Activated CD4-positive, alpha-beta T cell treated with anti-CD3 and anti-CD28 coated beads, Interleukin-10, Interleukin-2, amounts not matched to agents 100 ng/mL and 50 ng/mL, durations not matched to agents 16 hours and 8 hours (primary cell): ENCODE results near the gene SMURF2.

ENCODE experiments used
- DNase-seq: peaks from one replicate; pipeline ENCODE4 v3.0.0-alpha.2; 2020

The SMURF2 gene

DNA sequence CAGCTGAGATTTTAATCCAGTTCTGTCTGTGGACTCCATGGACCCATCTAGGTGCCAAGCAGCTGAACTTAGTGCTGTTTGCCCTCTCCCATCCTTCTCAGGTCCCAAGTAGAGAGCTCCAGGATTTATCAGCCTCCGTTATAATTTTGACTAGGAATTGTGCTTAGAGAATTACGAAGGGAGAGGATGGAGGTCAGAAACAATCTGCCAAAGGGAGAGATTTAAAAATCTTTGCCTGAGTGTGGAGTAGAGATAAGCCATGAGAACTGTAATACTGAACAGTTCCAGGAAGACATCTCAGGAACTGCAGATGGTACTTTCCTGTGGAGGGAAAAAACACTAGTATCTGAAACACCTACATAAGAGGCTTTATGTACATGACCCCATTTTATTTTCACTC lies 128.3 kb downstream of the SMURF2 start:
- no peak for DNase-seq

DNA sequence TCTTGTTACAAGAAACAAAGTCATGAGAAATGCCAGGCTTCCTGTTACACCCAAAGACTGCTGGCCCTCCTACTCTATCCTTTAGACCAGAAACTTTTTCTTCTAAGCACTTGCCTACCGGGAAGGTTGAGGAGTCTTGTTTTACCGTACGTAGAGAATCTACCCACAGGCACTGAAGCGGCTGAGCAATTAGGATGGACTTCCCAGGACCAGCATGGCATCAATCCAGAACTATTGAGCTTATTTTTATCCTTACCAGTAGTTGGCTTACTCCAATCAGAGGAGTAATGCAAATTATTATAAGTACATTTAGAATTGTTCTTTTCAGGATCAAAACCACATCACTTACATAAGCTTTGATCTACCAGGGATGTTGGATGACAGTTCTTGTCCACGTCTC lies 129.7 kb downstream of the SMURF2 start:
- no peak for DNase-seq

DNA sequence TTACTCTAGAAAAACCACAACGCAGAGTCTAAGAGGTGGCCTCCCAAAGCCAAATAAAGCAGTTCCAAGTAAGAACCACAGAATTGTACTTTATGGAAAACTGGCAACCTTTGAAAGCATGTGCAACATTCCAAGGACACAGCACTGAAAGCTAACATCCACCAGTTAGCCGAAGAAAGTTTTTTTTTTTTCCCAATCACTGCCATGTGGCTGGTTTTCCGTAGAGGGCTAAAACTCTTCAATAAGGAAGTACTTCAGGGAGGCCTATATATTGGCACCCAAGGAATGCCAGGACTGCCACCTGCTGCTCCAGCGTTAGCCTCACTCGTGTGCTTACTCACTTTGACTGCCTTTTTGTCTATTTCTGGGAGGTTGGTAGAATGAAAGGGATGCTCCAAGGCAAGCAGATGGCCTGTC lies 130.1 kb downstream of the SMURF2 start:
- no peak for DNase-seq

DNA sequence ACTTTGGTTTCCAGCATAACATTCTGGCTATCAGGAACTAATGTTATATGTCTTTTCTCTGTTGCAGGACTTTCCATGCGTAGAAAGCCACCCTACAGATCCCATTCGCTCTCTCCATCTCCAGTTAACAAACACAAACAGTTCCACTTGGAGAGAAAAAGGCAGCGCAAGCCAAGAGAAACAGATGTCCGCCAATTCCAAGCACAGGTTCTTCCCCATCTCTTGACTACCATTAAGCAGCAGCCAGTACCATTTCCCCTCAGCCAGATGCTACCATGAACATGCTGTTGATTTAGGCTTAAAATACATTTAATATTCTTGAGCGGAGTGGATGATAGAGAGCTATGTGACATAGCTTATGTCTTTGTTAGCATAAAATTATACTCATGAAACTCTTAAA lies 132.9 kb downstream of the SMURF2 start:
- no peak for DNase-seq

- no peak for DNase-seq
These were observed 134.2 kb downstream of the SMURF2 start for GRCh38 chr17:64527914-64528313.

DNA sequence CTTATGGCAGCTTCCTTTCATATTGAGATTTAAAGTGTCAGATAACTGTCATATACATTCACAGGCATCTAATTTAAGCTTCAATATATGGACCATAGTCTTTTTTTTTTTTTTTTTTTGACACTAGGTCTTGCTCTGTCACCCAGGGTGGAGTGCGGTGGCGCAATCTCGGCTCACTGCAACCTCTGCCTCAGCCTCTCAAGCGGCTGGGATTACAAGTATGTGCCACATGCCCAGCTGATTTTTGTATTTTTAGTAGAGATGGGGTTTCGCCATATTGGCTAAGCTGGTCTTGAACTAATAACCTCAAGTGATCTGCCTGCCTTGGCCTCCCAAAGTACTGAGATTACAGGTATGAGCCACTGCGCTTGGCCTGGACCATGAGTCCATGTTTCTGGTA lies 141.7 kb downstream of the SMURF2 start:
- no peak for DNase-seq

GRCh38 chr17:64519601-64520000 lies 142.5 kb downstream of the SMURF2 start:
- DNase-seq = no peak

DNA sequence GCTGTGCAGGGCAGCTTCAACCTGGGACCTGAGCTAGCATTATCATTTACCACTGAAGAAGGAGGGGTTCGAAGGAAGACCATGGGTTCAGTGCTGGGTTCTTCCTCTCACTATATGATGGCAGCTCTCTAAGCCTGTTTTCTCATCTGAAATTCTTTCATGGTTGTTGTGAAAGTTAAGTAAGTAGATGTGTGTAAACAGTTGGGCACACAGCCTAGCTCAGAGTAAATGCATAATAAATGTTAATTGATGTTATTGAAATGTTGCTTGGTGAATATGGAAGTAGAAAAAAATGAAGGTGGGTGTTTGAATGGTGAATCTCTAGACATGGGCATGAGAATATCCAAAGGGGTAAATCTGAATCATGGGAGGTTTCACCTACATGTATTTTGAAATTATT lies 146.3 kb downstream of the SMURF2 start:
- no peak for DNase-seq

DNA sequence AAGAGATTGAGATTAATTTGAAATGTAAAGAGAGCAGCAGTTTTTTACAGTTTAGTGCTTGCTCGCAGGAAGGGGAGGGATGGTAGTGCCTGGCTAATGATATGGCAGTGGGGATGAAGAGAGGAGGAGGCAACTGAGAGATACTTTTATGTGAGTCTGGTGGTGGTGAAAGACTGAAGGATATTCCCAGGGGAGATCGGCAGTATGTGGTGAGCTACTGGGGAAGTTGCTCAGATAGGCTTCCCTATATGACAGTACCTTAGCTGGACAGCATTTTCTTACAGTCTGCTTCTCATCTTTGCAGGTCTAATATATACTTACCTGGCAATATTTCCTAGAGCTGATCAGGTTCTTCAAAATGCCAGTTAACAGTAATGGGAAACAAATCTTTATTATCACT lies 146.7 kb downstream of the SMURF2 start:
- DNase-seq = no peak

DNA sequence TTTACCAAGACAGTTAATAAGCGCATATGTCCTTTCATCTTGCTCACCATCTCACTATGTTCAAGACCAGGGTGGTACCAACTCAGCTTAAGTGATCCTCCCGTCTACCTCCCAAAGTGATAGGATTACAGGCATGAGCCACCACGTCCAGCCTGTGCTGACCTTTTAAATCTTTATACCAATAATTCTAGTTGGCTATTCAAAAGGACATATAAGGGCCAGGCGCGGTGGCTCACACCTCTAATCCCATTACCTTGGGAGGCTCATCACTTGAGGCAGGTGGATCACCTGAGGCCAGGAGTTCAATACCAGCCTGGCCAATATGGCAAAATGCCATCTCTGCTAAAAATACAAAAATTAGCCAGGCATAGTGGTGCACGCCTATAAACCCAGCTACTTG lies 152.9 kb downstream of the SMURF2 start:
- DNase-seq = no peak

DNA sequence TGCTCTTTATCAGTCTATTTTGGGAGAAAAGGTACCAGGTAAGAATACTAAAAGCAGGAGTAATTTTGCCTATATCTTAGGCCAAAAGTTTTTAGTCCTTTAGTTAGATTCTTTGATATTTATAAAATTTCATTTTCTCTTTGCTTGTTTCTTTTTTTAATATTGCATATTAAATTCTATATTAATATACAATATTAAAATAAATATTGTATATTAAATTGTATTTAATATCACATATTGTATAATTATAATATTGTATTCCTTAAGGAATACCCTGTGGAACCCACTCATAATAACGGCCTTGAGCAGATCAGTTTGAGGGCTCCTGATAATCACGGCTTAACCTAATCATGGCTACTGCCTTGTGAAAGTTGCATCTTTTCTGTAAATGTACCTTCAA lies 153.4 kb downstream of the SMURF2 start:
- no peak for DNase-seq

- peak; percentile 72 for DNase-seq
These were observed 154.7 kb downstream of the SMURF2 start for GRCh38 chr17:64507413-64507782.

DNA sequence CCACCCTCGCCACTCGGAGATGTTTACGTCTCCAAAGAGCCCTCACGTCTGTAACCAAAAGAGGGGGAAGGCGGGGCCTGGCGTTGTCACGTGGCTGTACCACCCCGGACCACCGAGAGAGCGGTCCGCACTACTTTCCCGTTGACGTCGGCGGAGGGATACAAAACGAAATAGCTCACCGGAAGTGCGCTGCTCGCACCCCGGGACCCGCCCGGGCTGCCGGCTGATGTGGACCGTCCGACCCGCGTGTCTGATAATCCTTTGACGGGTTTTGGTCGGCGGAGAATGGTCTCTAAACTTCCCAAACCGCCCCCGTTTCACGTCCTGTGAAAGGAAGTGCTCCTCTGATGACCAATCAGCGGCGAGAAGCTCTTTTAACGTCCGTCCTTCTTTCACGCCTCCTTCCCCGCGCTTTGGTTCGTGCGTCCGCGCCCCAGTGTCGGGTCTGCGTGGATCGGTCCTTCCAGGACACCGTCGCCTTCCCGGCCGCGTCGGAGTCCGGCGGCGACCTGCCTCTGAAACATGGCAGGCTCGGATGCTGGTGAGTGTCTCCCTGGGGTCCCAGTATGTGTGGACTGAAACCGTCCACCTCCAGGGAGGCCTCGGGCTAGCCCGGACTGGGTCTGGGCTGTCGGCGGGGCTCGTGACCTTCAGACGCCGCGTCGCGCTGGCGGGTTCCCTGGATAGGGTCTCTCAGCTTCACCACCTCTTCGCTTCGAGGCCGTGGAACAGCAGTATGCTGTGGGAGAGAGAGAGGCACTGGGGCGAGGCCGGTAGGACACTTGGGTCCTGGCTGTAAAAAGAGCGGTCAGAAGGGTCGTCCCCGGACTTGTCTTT lies 155.3 kb downstream of the SMURF2 start, which contains the start of gene CEP95:
CEP95 (plus strand) TSS at position 402 of the 837 bp plus-strand sequence; CDS start at position 523, 121 bp downstream.
- DNase-seq = peak; percentile 96

DNA sequence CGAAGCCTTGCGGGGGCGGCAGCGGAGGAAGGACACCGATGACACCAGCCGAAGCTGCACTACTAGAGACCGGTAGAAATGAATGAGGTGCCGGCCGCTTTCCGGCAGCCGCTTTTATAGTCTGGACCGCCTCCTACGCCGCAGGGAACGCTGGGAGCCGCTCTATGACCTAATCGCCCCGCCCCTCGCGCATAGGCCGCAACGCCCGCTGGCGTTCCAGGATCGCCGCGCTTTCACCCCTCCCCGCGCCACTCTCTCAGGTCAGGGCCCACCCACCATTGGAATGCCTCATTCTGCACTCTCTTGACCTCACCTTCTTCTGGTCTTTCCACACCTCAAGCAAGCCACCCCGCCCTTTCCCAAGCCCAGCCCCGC lies 155.9 kb downstream of the SMURF2 start, which contains the start of gene DDX5:
DDX5 (minus strand) TSS at position 89 of the 375 bp plus-strand sequence. CDS start 170 bp downstream, outside the sequence.
- DNase-seq = peak; percentile 98

GRCh38 chr17:64505340-64506200 lies 156.5 kb downstream of the SMURF2 start:
- peak; percentile 89 for DNase-seq

- no peak for DNase-seq
These were observed 157.3 kb downstream of the SMURF2 start for GRCh38 chr17:64504769-64505339.

DNA sequence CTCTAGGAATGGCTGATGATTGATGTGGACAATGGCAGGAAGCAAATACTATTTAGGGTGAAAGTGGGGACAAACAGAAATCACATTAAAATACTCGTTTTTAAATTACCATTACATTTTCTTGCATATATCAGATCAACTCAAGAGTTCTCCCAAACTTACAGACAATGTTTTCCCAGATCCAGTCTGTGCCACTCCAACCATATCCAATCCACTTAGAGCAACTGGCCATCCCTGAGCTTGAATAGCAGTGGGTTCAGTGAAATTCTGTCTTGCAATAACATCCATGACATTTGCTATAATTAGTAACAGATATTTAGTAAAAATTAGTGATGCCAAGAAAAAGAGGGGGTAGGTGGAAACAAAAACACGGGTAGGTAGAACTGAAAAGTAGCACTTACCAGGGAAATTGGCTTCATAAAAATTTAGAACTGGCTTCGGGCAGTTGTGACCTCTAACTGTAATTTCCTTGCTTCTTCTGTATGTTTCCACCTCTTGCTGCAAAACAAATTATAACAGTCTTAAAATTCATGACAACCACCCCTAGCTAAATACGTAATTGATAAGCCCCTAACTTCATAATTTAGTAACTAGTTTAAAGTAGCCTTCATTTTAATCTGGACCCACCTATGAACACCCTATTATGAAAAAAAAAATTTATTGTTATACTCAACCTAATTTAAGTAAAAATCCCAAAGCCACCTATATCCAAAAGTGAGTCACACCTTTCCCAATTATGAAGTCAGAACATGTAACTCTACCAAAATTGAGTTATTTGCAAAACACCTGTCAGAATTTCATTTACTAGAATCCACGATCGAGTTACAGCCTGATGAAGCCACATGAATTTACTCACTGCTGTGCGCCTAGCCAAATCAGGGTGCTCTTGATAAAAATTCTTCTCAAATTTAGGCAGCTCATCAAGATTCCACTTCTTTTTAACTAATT lies 158.0 kb downstream of the SMURF2 start:
- no peak for DNase-seq

DNA sequence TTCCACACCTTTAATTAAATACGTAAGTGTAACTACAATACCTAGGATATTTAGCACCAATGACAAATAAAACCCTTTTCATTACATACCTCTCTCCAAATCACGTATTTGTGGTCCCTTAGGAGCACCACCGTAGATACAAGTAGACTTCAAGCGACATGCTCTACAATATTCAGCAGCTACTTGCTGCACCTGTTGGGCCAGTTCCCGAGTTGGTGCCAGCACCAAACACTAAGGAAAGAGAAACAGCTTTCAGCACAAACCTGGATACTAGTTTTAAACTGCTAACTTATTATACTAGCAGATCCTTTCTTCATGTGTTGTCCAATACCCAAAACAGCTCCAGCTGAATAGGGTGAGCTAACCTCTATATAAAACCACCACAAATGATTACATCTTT lies 158.8 kb downstream of the SMURF2 start:
- DNase-seq = no peak

- no peak for DNase-seq
These were observed 159.3 kb downstream of the SMURF2 start for GRCh38 chr17:64502809-64503208.

- no peak for DNase-seq
These were observed 160.1 kb downstream of the SMURF2 start for GRCh38 chr17:64502021-64502420.

- DNase-seq = no peak
These were observed 161.0 kb downstream of the SMURF2 start for GRCh38 chr17:64500862-64501765.
